Colonic mucosa (tissue), 4 donors: ENCODE data around the gene NSF. TPM values are rescaled to one million over a fixed set of nuclear protein-coding genes. Genes with fewer than 3 reads are reported as not detected.

ENCODE experiments used
- DNase-seq: peaks from one replicate; pipeline ENCODE4 v3.0.0-alpha.2; 2020
- H3K27ac ChIP-seq: fragments of 200-600 bp; one replicate; pipeline ENCODE4 v1.8.0; 2021
- H3K27me3 ChIP-seq: fragments of 200-600 bp; one replicate; pipeline ENCODE4 v1.8.0; 2021
- H3K36me3 ChIP-seq: fragments of 200-600 bp; one replicate; pipeline ENCODE4 v1.8.0; 2021
- H3K4me1 ChIP-seq: fragments of 200-600 bp; one replicate; pipeline ENCODE4 v1.8.0; 2021; ENCODE audit warnings: mild to moderate bottlenecking
- H3K4me3 ChIP-seq: fragments of 200-600 bp; one replicate; pipeline ENCODE4 v1.8.0; 2021
- H3K9ac ChIP-seq, 2 donors: one replicate each; pipeline ENCODE4 v1.7.0; 2013; ENCODE audit warnings: control low read depth in 2 of 2, low read depth in 2 of 2, low read length in 2 of 2
- H3K9me3 ChIP-seq: fragments of 200-600 bp; one replicate; pipeline ENCODE4 v1.8.0; 2021
- intact Hi-C: fragments of 100-400 bp; cut with DNase I; formaldehyde crosslinking; loops from one replicate; pipeline ENCODE4 v1.14.1; 2022
- total RNA-seq, 2 donors: library from RNA; stranded (reverse); fragmentation: NEBNext Ultra II Directional in 1 of 2; extraction: Animal tissue kit (Norgen Biotek cat#: 25700) in 1 of 2; gene quantifications; one replicate each; pipeline ENCODE4 v1.2.1, GENCODE V29; 2021
- TF ChIP-seq, protein P1 (sequence below): fragments of 200-600 bp; IDR thresholded peaks from one replicate; pipeline ENCODE4 v1.8.0; 2022; ENCODE audit warnings: antibody characterized with exemption, mild to moderate bottlenecking
- donor health status: healthy.
- donor health status: DM: no; HTN: no; CAD: no.
- donor health status: DM: no; HTN: no; CAD: no.

The NSF gene
- total RNA-seq, 2 donors from 2014 or later, result 58.4 to 82.8 TPM

DNA sequence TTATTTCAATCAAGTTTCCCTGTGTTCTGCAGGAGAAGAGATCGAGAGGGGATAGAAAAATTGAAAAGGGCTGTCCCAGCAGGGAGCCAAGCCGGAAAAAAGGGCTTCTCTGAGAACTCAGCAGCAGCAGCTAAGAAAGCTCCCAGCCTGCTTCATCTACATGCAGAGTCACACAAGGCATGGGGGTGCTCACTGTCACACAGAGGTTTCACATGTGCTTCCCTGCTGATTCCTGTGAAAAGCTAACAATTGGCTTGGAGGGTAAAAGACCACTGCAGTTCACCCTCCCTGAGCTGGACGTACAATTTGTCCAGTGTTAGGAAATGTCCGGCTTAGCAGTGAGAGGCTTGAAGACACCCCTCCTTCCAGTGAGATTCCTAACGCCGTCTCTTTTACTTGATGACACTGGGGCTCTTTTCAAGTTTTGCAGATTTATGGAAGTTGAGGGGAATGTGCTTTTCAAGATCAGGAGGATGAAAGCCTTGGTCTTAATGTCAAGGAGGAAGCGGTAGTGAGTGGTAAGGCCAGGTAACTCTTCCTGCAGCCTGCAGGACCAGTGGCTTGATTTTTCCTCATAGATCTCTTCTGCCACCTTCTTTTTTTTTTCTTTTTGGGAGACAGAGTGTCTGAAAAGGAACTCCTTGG is 142.4 kb downstream of the NSF start:
- no peak overlapping the region for H3K27ac ChIP-seq
- H3K9me3 ChIP-seq, result no peaks in the 10 kb centered on the region
- H3K27me3 ChIP-seq, result no peaks in the 10 kb centered on the region
- TF ChIP-seq, protein P1, sequence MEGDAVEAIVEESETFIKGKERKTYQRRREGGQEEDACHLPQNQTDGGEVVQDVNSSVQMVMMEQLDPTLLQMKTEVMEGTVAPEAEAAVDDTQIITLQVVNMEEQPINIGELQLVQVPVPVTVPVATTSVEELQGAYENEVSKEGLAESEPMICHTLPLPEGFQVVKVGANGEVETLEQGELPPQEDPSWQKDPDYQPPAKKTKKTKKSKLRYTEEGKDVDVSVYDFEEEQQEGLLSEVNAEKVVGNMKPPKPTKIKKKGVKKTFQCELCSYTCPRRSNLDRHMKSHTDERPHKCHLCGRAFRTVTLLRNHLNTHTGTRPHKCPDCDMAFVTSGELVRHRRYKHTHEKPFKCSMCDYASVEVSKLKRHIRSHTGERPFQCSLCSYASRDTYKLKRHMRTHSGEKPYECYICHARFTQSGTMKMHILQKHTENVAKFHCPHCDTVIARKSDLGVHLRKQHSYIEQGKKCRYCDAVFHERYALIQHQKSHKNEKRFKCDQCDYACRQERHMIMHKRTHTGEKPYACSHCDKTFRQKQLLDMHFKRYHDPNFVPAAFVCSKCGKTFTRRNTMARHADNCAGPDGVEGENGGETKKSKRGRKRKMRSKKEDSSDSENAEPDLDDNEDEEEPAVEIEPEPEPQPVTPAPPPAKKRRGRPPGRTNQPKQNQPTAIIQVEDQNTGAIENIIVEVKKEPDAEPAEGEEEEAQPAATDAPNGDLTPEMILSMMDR, result no peak
- H3K9ac ChIP-seq, result no peak overlapping the region
- no peaks in the 10 kb centered on the region for H3K36me3 ChIP-seq
- no peak for DNase-seq
- H3K4me3 ChIP-seq, result no peak overlapping the region
- intact Hi-C loops, result no loop called here
- no peaks in the 10 kb centered on the region for H3K4me1 ChIP-seq

DNA sequence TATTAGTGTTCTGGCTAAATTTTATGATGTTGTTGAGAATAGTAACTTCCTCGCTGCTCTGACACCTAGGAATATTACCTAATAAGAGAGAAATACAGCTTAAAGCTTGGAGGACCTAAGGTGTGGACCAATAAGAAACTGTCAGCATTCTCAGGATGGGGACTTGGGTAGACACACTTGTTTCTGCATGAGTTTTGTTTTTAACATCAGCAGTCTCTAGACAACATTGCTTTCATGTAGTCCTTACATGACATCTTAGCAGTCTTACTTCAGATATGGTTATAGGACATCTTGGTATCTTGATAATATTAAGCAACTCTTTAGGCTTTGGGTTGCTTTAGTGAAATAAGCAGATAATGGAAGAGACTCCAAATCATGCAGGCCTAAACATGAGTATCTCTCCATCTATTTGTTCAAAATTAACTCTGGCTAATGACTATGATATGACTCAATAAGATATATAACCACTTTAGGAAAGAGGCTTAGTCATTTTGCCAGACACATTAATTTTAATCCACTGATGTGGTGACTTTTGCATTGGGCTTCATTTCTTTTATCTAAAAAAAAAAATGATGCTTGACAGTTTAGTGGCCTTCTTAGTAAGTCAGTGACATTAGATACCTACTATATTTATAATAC is 143.5 kb downstream of the NSF start:
- Histone ChIP-seq H3K4me3 (no peak overlapping the region), H3K27me3 (no peaks in the 10 kb centered on the region), H3K27ac (no peak overlapping the region), H3K9ac (no peak overlapping the region), H3K4me1 (no peaks in the 10 kb centered on the region), H3K9me3 (no peaks in the 10 kb centered on the region), H3K36me3 (no peaks in the 10 kb centered on the region)
- TF ChIP-seq, protein P1, result no peak
- DNase-seq, result no peak
- intact Hi-C loops, result no loop called here

DNA sequence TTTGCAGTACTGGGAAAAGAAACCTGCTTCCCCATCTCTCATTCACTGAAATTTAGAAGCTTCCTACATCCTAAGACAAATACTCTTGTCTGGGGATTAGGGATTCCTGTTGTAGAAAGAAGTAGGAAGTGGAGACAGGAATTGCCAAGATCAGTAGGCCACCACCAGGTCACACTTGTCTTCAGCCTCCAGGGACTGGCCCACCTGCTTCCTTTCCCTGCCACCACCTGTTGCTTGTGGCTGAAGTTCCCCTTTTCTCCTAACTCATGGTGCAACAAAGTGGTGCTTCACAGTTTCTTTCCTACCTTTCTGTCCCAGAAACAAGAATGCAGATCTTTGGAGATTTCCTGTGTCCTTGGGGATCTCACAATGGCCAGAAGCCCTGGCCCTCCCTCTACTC is 145.6 kb downstream of the NSF start:
- DNase-seq, result no peak
- H3K4me3 ChIP-seq, result no peak overlapping the region
- TF ChIP-seq, protein P1, result no peak
- no peak overlapping the region for H3K9ac ChIP-seq
- no peaks in the 10 kb centered on the region for H3K36me3 ChIP-seq
- intact Hi-C loops, result no loop called here
- no peaks in the 10 kb centered on the region for H3K9me3 ChIP-seq
- H3K27ac ChIP-seq, result no peak overlapping the region
- no peaks in the 10 kb centered on the region for H3K27me3 ChIP-seq
- no peaks in the 10 kb centered on the region for H3K4me1 ChIP-seq

DNA sequence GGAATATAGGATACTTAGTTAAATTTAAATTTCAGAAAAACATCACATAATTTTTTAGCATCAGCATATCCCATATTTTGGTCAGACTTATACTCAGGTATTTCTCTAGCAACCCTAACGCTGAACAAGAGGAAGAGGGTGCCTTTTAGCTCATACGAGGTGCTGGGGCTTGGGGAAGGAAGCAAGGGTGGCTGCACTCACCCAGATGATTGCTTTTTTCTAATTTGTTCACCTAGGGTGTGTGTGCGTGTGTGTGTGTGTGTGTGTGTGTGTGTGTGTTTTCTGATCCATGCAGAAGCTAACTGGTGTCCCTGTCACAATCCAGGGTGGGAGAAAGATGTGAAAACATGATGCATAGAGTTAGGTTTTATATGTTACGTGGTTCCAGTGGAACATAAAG is 146.9 kb downstream of the NSF start:
- intact Hi-C loops, result no loop called here
- DNase-seq, result no peak
- no peak overlapping the region for H3K27ac ChIP-seq
- no peaks in the 10 kb centered on the region for H3K4me1 ChIP-seq
- no peaks in the 10 kb centered on the region for H3K9me3 ChIP-seq
- TF ChIP-seq, protein P1, result no peak
- no peak overlapping the region for H3K4me3 ChIP-seq
- H3K27me3 ChIP-seq, result no peaks in the 10 kb centered on the region
- H3K36me3 ChIP-seq, result no peaks in the 10 kb centered on the region
- no peak overlapping the region for H3K9ac ChIP-seq

DNA sequence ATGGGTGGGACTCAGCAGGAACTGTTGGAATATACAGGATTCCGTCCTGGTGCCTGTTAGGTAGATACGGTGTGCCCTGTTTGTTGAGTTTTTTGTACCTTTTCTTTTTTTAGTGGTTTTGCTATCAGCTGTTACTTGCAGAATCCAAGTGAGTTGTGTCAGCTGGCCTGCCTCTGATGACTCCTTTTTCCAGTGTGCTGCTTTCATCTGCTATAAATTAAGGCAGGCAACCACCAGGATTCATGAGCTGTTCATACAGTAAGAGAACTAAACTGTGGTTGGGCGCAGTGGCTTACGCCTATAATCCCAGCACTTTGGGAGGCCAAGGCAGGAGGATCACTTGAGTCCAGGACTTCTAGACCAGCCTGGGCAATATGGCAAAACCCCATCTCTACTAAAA is 148.1 kb downstream of the NSF start:
- no peak overlapping the region for H3K27ac ChIP-seq
- H3K36me3 ChIP-seq, result no peaks in the 10 kb centered on the region
- no peak overlapping the region for H3K9ac ChIP-seq
- no peak for DNase-seq
- H3K4me1 ChIP-seq, result no peaks in the 10 kb centered on the region
- no peaks in the 10 kb centered on the region for H3K27me3 ChIP-seq
- no peak overlapping the region for H3K4me3 ChIP-seq
- intact Hi-C loops, result no loop called here
- TF ChIP-seq, protein P1, result no peak
- H3K9me3 ChIP-seq, result no peaks in the 10 kb centered on the region
